ENCODE data around the gene KAZN. TPM values are rescaled to one million over a fixed set of nuclear protein-coding genes. Genes with fewer than 3 reads are reported as not detected.

KAZN gene
- total RNA-seq, 1 donor from 2014 or later, result 3.7 TPM

DNA sequence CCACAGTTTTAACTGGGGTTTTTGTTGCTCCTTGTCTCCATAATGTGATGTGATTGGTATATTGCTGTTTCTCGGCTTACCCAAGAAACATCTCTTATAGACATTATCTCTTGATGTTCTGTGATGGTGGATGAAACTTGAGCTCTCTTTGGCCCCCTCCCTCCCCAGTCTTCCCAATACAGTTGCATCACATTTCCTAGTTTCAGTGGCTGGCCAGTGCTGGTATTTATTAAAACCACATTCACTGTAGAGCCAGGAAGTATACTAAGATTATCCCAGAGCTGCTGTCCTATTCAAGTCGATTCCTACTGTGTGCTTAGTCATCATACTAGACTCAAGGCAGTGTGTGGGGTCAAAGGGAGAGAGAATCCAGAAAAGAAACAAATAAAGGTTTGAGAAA is 244.4 kb downstream of the KAZN start:
- H3K27ac ChIP-seq (ENCODE audit: low read depth, low read length), result no peak overlapping the region
- H3K4me1 ChIP-seq (ENCODE audit: control insufficient read depth in 3 of 3, insufficient read depth in 3 of 3, low read length in 3 of 3), result no peaks in the 10 kb centered on the region
- no peaks in the 10 kb centered on the region for H3K36me3 ChIP-seq (ENCODE audit: control insufficient read depth in 3 of 3, insufficient read depth in 3 of 3, low read length in 3 of 3)
- H3K9ac ChIP-seq (ENCODE audit: low read depth in 1 of 3, low read length in 3 of 3), result no peak overlapping the region
- peaks cover 1 to 13% (median 11%) of the 10 kb centered on the region in 3 donors for H3K9me3 ChIP-seq (ENCODE audit: control insufficient read depth in 3 of 3, low read length in 3 of 3)
- peaks cover 0 to under 1% (median 0%) of the 10 kb centered on the region in 3 donors for H3K27me3 ChIP-seq (ENCODE audit: control insufficient read depth in 3 of 3, insufficient read depth in 3 of 3, low read length in 3 of 3)
- H3K4me3 ChIP-seq (ENCODE audit: low read length in 3 of 3), result no peak overlapping the region

DNA sequence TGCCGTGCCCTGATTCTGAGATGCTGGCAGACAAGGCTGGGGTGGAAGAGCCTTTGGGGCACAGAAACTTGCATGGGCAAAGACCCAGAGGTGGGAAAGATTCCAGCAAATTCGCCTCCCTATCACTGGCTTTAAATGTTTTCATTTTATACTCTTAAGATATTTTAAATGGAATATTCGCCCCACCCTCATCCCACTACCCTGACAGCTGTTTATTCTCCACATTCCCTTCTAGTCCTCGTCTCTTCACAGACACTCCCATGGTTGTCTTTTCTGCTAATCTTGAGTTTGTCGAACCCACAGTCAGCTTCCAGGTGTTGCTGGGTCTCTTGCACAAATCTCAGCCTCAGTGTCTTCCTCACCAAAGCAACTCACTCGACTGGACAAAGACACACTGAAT is 245.0 kb downstream of the KAZN start:
- H3K9ac ChIP-seq (ENCODE audit: low read depth in 1 of 3, low read length in 3 of 3), result no peak overlapping the region
- peaks cover 0 to 13% (median 11%) of the 10 kb centered on the region in 3 donors for H3K9me3 ChIP-seq (ENCODE audit: control insufficient read depth in 3 of 3, low read length in 3 of 3)
- no peaks in the 10 kb centered on the region for H3K4me1 ChIP-seq (ENCODE audit: control insufficient read depth in 3 of 3, insufficient read depth in 3 of 3, low read length in 3 of 3)
- H3K4me3 ChIP-seq (ENCODE audit: low read length in 3 of 3), result no peak overlapping the region
- H3K27ac ChIP-seq (ENCODE audit: low read depth, low read length), result no peak overlapping the region
- no peaks in the 10 kb centered on the region for H3K36me3 ChIP-seq (ENCODE audit: control insufficient read depth in 3 of 3, insufficient read depth in 3 of 3, low read length in 3 of 3)
- H3K27me3 ChIP-seq (ENCODE audit: control insufficient read depth in 3 of 3, insufficient read depth in 3 of 3, low read length in 3 of 3), result peaks cover 0 to 6% (median 0%) of the 10 kb centered on the region in 3 donors

DNA sequence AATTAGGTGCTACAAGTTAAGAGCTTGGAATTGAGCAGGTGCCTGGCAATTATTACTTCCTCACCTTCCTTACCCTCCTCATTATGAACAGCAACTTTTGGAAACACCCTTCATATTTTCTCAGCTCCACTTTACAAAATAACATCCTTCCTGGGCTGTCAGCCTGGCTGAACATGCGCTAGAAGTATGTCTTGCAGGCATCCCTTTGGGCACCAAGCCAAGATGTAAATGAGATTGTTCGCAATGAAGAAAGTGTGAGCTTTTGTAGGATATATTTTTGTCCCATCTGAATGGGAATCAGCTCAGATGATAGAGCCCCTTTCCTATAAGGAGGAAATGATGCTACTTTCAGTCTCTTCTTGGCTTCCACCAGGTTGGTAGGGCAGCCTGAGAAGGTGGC is 245.9 kb downstream of the KAZN start:
- H3K4me3 ChIP-seq (ENCODE audit: low read length in 3 of 3), result no peak overlapping the region
- no peak overlapping the region for H3K9ac ChIP-seq (ENCODE audit: low read depth in 1 of 3, low read length in 3 of 3)
- H3K4me1 ChIP-seq (ENCODE audit: control insufficient read depth in 3 of 3, insufficient read depth in 3 of 3, low read length in 3 of 3), result no peaks in the 10 kb centered on the region
- peaks cover 0 to 10% (median 0%) of the 10 kb centered on the region in 3 donors for H3K27me3 ChIP-seq (ENCODE audit: control insufficient read depth in 3 of 3, insufficient read depth in 3 of 3, low read length in 3 of 3)
- H3K27ac ChIP-seq (ENCODE audit: low read depth, low read length), result no peak overlapping the region
- H3K36me3 ChIP-seq (ENCODE audit: control insufficient read depth in 3 of 3, insufficient read depth in 3 of 3, low read length in 3 of 3), result no peaks in the 10 kb centered on the region
- peaks cover 0 to 13% (median 11%) of the 10 kb centered on the region in 3 donors for H3K9me3 ChIP-seq (ENCODE audit: control insufficient read depth in 3 of 3, low read length in 3 of 3)

DNA sequence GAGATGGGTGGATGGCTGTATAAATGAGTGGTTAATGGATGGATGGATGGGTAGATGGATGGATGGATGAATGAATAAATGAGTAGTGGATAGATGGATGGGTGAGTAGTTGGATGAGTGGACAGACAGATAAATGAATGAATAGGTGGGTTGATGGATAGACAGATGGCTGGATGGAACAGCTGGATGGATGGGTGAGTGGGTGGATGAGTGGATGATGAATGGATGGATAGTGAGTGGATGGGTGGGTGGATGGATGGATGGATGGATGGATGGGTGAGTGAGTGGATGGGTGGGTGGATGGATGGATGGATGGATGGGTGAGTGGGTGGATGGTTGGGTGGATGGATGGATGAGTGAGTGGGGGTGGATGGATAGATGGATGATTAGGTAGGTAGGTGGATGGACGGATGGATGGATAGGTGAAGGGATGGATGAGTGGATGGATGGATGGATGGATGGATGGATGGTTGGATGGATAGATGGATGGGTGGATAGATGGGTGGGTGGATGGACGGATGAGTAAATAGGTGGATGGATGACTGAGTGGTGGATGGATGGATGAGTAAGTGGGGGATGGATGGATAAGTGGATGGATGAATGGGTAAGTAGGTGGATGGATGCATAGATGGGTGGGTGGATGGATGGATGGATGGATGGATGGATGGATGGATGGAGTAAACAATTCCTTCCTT is 246.6 kb downstream of the KAZN start:
- H3K27me3 ChIP-seq (ENCODE audit: control insufficient read depth in 3 of 3, insufficient read depth in 3 of 3, low read length in 3 of 3), result peaks cover 0 to 10% (median 0%) of the 10 kb centered on the region in 3 donors
- no peak overlapping the region for H3K9ac ChIP-seq (ENCODE audit: low read depth in 1 of 3, low read length in 3 of 3)
- H3K9me3 ChIP-seq (ENCODE audit: control insufficient read depth in 3 of 3, low read length in 3 of 3), result peaks cover 0 to 13% (median 11%) of the 10 kb centered on the region in 3 donors
- no peak overlapping the region for H3K27ac ChIP-seq (ENCODE audit: low read depth, low read length)
- no peaks in the 10 kb centered on the region for H3K4me1 ChIP-seq (ENCODE audit: control insufficient read depth in 3 of 3, insufficient read depth in 3 of 3, low read length in 3 of 3)
- no peak overlapping the region for H3K4me3 ChIP-seq (ENCODE audit: low read length in 3 of 3)
- no peaks in the 10 kb centered on the region for H3K36me3 ChIP-seq (ENCODE audit: control insufficient read depth in 3 of 3, insufficient read depth in 3 of 3, low read length in 3 of 3)

DNA sequence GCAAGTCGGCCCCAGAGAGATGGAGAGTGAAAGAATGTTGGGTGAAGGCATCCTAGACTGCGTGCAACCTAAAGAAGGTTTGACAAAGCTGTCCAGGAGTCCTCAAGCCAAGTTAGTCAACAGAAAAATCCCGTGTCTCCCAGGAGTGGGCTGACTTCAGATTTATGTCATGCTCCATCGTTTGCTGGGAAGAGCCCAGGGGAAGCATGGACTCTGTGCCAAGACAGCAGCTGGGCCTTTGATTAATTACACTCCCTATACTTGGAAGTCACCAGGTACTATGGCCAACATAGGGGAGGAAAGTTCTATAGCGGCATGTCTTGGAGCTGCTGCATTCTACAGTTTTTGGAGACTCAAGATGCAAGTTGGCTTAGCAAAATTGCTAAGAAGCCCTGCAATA is 247.4 kb downstream of the KAZN start:
- no peak overlapping the region for H3K4me3 ChIP-seq (ENCODE audit: low read length in 3 of 3)
- no peaks in the 10 kb centered on the region for H3K4me1 ChIP-seq (ENCODE audit: control insufficient read depth in 3 of 3, insufficient read depth in 3 of 3, low read length in 3 of 3)
- no peak overlapping the region for H3K9ac ChIP-seq (ENCODE audit: low read depth in 1 of 3, low read length in 3 of 3)
- peaks cover 0 to 10% (median 0%) of the 10 kb centered on the region in 3 donors for H3K27me3 ChIP-seq (ENCODE audit: control insufficient read depth in 3 of 3, insufficient read depth in 3 of 3, low read length in 3 of 3)
- H3K9me3 ChIP-seq (ENCODE audit: control insufficient read depth in 3 of 3, low read length in 3 of 3), result peaks cover 0 to 13% (median 11%) of the 10 kb centered on the region in 3 donors
- H3K36me3 ChIP-seq (ENCODE audit: control insufficient read depth in 3 of 3, insufficient read depth in 3 of 3, low read length in 3 of 3), result no peaks in the 10 kb centered on the region
- H3K27ac ChIP-seq (ENCODE audit: low read depth, low read length), result no peak overlapping the region

DNA sequence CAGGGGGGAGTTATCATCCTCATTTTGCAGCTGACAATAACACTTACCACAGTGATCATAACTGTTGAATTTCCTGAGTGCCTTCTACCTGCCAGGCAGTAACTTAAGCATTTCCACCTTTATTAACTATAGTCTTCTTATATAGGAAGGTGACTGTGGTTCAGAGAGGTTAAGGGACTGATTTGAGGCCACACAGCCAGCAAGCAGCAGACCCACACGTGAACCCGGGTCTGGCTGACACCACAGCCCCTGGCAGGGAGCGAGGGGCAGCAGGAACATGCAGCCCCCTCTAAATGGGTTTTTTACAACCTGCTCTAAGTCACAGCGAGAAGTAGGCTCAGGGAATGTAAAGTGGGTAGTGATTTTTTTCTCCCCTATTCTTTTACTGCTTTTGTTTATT is 248.2 kb downstream of the KAZN start:
- Histone ChIP-seq H3K36me3 (ENCODE audit: control insufficient read depth in 3 of 3, insufficient read depth in 3 of 3, low read length in 3 of 3) (no peaks in the 10 kb centered on the region), H3K9me3 (ENCODE audit: control insufficient read depth in 3 of 3, low read length in 3 of 3) (peaks cover 0 to 10% (median 7%) of the 10 kb centered on the region in 3 donors), H3K27me3 (ENCODE audit: control insufficient read depth in 3 of 3, insufficient read depth in 3 of 3, low read length in 3 of 3) (peaks cover 0 to 10% (median 3%) of the 10 kb centered on the region in 3 donors), H3K4me3 (ENCODE audit: low read length in 3 of 3) (no peak overlapping the region), H3K4me1 (ENCODE audit: control insufficient read depth in 3 of 3, insufficient read depth in 3 of 3, low read length in 3 of 3) (no peaks in the 10 kb centered on the region), H3K9ac (ENCODE audit: low read depth in 1 of 3, low read length in 3 of 3) (no peak overlapping the region), H3K27ac (ENCODE audit: low read depth, low read length) (no peak overlapping the region)

DNA sequence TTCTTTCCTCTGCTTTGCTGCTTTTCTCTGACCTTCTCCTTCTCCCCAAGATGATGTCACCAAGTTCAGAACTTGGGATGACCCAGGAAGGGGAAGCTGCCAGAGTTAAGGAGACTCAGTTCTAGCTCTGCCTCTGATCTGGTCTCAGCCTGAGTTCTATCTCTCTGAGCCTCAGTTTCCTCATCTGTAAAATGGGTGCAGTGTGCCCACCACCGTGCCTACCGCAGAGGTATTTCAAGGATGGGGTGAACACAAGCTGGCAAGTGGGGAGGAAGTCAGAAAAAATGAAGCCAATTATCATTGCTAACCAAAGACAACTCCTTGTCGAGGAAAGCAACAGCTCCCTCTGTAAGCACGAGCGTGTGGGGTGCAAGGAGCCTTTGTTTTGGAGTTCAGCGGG is 249.7 kb downstream of the KAZN start:
- Histone ChIP-seq H3K9ac (ENCODE audit: low read depth in 1 of 3, low read length in 3 of 3) (no peak overlapping the region), H3K9me3 (ENCODE audit: control insufficient read depth in 3 of 3, low read length in 3 of 3) (no peaks in the 10 kb centered on the region), H3K4me3 (ENCODE audit: low read length in 3 of 3) (no peak overlapping the region), H3K36me3 (ENCODE audit: control insufficient read depth in 3 of 3, insufficient read depth in 3 of 3, low read length in 3 of 3) (no peaks in the 10 kb centered on the region), H3K27ac (ENCODE audit: low read depth, low read length) (no peak overlapping the region), H3K27me3 (ENCODE audit: control insufficient read depth in 3 of 3, insufficient read depth in 3 of 3, low read length in 3 of 3) (peaks cover 0 to 12% (median 3%) of the 10 kb centered on the region in 3 donors), H3K4me1 (ENCODE audit: control insufficient read depth in 3 of 3, insufficient read depth in 3 of 3, low read length in 3 of 3) (no peaks in the 10 kb centered on the region)

DNA sequence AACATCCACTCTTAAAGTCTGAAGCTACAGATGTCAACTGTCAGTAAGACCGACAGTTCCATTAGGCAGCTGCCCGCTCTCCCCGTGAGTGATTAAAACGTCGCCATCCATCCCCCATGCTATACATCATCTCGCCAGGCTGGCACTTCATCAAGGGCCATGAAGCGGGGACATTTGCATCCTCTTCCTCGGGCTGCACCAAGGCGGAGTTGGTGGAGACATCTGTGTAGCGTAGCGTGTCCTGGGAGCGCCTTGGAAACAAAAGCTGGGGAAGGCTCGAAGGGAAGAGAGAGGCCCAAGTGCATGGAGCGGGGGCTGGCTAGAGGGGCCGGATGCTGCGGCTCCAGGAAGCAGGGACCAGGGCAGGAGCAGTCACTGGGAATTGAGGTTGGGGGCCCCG is 250.1 kb downstream of the KAZN start:
- Histone ChIP-seq H3K4me3 (ENCODE audit: low read length in 3 of 3) (no peak overlapping the region), H3K27ac (ENCODE audit: low read depth, low read length) (no peak overlapping the region), H3K27me3 (ENCODE audit: control insufficient read depth in 3 of 3, insufficient read depth in 3 of 3, low read length in 3 of 3) (peaks cover 0 to 13% (median 3%) of the 10 kb centered on the region in 3 donors), H3K9ac (ENCODE audit: low read depth in 1 of 3, low read length in 3 of 3) (no peak overlapping the region), H3K4me1 (ENCODE audit: control insufficient read depth in 3 of 3, insufficient read depth in 3 of 3, low read length in 3 of 3) (no peaks in the 10 kb centered on the region), H3K36me3 (ENCODE audit: control insufficient read depth in 3 of 3, insufficient read depth in 3 of 3, low read length in 3 of 3) (no peaks in the 10 kb centered on the region), H3K9me3 (ENCODE audit: control insufficient read depth in 3 of 3, low read length in 3 of 3) (no peaks in the 10 kb centered on the region)

DNA sequence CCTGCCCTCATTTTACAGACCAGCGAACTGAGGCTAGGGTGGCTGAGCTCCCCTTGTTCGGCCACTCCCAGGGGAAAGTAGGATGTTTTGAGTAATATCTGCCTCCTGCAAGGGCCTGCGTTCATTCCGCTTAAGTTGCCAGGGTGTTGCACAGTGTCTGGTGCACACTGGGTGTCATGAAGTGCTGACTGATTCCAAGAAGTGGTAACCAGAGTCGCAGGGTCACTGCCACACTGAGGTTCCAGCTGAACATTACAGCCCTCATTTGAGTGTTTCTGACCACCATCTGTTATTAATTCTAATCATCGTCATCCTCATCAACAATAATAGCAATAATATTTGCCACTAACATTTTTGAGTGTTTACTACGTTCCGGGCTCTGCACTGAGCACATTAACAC is 250.6 kb downstream of the KAZN start:
- H3K9me3 ChIP-seq (ENCODE audit: control insufficient read depth in 3 of 3, low read length in 3 of 3), result no peaks in the 10 kb centered on the region
- H3K9ac ChIP-seq (ENCODE audit: low read depth in 1 of 3, low read length in 3 of 3), result no peak overlapping the region
- H3K27ac ChIP-seq (ENCODE audit: low read depth, low read length), result no peak overlapping the region
- H3K27me3 ChIP-seq (ENCODE audit: control insufficient read depth in 3 of 3, insufficient read depth in 3 of 3, low read length in 3 of 3), result peaks cover 0 to 13% (median 3%) of the 10 kb centered on the region in 3 donors
- H3K4me1 ChIP-seq (ENCODE audit: control insufficient read depth in 3 of 3, insufficient read depth in 3 of 3, low read length in 3 of 3), result no peaks in the 10 kb centered on the region
- no peak overlapping the region for H3K4me3 ChIP-seq (ENCODE audit: low read length in 3 of 3)
- H3K36me3 ChIP-seq (ENCODE audit: control insufficient read depth in 3 of 3, insufficient read depth in 3 of 3, low read length in 3 of 3), result no peaks in the 10 kb centered on the region

DNA sequence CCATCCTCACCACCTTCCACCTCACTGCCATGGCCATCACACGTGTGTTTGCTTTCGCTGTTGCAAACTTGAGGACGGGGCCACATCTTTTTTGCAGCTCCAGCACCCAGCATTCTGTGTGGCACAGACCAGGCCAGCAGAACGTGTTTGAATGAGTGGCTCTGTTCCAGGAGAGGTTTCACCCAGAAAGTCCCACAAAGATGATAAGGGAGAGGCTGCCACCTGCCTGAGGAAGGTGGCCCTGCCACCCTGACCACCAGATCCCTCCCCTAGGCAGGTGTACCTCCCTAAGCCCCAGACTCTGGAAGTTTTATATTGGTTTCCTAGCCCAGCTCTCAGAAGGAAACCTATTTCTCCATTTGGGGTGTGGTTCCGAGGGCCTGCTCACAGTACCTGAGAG is 252.1 kb downstream of the KAZN start:
- H3K4me3 ChIP-seq (ENCODE audit: low read length in 3 of 3), result no peak overlapping the region
- H3K27ac ChIP-seq (ENCODE audit: low read depth, low read length), result no peak overlapping the region
- no peaks in the 10 kb centered on the region for H3K9me3 ChIP-seq (ENCODE audit: control insufficient read depth in 3 of 3, low read length in 3 of 3)
- no peaks in the 10 kb centered on the region for H3K36me3 ChIP-seq (ENCODE audit: control insufficient read depth in 3 of 3, insufficient read depth in 3 of 3, low read length in 3 of 3)
- H3K9ac ChIP-seq (ENCODE audit: low read depth in 1 of 3, low read length in 3 of 3), result no peak overlapping the region
- no peaks in the 10 kb centered on the region for H3K4me1 ChIP-seq (ENCODE audit: control insufficient read depth in 3 of 3, insufficient read depth in 3 of 3, low read length in 3 of 3)
- peaks cover 0 to 17% (median 3%) of the 10 kb centered on the region in 3 donors for H3K27me3 ChIP-seq (ENCODE audit: control insufficient read depth in 3 of 3, insufficient read depth in 3 of 3, low read length in 3 of 3)
